Esophagus muscularis mucosa (tissue), 4 donors: ENCODE measurements around the gene SOX21. TPM values are rescaled to one million over a fixed set of nuclear protein-coding genes. Genes with fewer than 3 reads are reported as not detected.

Experiments used
- DNase-seq: peaks from one replicate; pipeline ENCODE4 v3.0.0-alpha.2; 2017; ENCODE audit errors: extremely low spot score
- H3K27ac ChIP-seq, 4 donors: fragments of 200-600 bp; sonication (generic); replicated peaks in 1 of 4; 1 replicate in 3 of 4; 2 replicates in 1 of 4; pipeline ENCODE4 v1.5.1; 2016 to 2019; ENCODE audit warnings: mild to moderate bottlenecking in 1 of 4
- H3K27me3 ChIP-seq, 4 donors: fragments of 200-600 bp; sonication (generic); one replicate each; pipeline versions ENCODE4 v1.5.1 to v1.6.0; 2016 to 2019
- H3K36me3 ChIP-seq, 4 donors: fragments of 200-600 bp; sonication (generic); one replicate each; pipeline ENCODE4 v1.5.1; 2016 to 2019
- H3K4me1 ChIP-seq, 4 donors: fragments of 200-600 bp; sonication (generic); one replicate each; pipeline ENCODE4 v1.5.1; 2016 to 2019
- H3K4me3 ChIP-seq, 4 donors: fragments of 200-600 bp; sonication (generic); 1 replicate in 2 of 4; 2 replicates in 2 of 4; pipeline ENCODE4 v1.5.1; 2016 to 2019; ENCODE audit warnings: mild to moderate bottlenecking in 4 of 4, moderate library complexity in 1 of 4
- H3K9me3 ChIP-seq, 4 donors: fragments of 200-600 bp; sonication (generic); 1 replicate in 3 of 4; 2 replicates in 1 of 4; pipeline ENCODE4 v1.5.1; 2016 to 2019
- CTCF ChIP-seq, 3 experiments: fragments of 200-600 bp in 2 of 3; fragments of 450-650 bp in 1 of 3; sonication (generic) in 2 of 3; IDR thresholded peaks; one replicate each; pipeline ENCODE4 v1.5.1; 2017 to 2019; ENCODE audit warnings: antibody characterized with exemption in 3 of 3, mild to moderate bottlenecking in 2 of 3, moderate library complexity in 1 of 3
- EP300 ChIP-seq: sonication (generic); formaldehyde crosslinking; IDR thresholded peaks from one replicate; pipeline ENCODE4 v1.6.1; 2017; ENCODE audit warnings: antibody characterized with exemption
- POLR2A ChIP-seq: fragments of 450-650 bp; IDR thresholded peaks from one replicate; pipeline ENCODE4 v1.6.1; 2017; ENCODE audit warnings: antibody characterized with exemption, moderate library complexity, mild to moderate bottlenecking, low read depth
- POLR2AphosphoS5 ChIP-seq, 2 donors: sonication (generic); formaldehyde crosslinking; IDR thresholded peaks; one replicate each; pipeline ENCODE4 v1.6.1; 2017; ENCODE audit warnings: antibody characterized with exemption in 2 of 2
- WGBS: methylation state at CpG from one replicate; pipeline ENCODE4 v1.1.5; 2018; 5-methylcytosine and 5-hydroxymethylcytosine counted together
- intact Hi-C: fragments of 100-400 bp; cut with DNase I; formaldehyde crosslinking; loops from one replicate; pipeline ENCODE4 v1.15.1; 2023
- total RNA-seq, 4 donors: library from RNA; depleted of rRNA; stranded (reverse); fragments of >200 nt; gene quantifications; one replicate each; pipeline versions ENCODE4 v1.1.0 to v1.2.1, GENCODE V29; 2016

SOX21 gene
- total RNA-seq, 4 donors from 2014 or later, result not detected

DNA sequence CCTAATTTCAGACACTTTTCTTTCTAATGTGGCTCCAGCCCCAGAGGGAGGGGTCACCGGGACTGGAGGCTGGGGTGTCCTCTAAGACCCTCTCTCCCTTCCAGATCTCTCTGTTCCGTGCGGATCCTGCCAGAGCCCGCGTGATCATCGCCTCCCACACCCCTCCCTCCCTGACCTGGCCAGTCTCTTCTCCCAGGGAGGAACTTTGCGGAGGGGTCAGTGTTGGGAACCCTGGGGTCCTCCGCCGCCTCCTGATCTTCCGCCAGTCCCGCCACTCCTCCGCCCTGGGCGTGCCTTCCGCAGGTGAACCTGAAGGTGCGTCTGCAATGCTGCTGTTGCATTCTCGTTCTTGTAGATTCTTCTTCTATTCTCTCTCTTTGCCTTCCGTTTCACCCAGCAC, 9.1 kb downstream of the SOX21 start:
- intact Hi-C loops, result no loop called here

DNA sequence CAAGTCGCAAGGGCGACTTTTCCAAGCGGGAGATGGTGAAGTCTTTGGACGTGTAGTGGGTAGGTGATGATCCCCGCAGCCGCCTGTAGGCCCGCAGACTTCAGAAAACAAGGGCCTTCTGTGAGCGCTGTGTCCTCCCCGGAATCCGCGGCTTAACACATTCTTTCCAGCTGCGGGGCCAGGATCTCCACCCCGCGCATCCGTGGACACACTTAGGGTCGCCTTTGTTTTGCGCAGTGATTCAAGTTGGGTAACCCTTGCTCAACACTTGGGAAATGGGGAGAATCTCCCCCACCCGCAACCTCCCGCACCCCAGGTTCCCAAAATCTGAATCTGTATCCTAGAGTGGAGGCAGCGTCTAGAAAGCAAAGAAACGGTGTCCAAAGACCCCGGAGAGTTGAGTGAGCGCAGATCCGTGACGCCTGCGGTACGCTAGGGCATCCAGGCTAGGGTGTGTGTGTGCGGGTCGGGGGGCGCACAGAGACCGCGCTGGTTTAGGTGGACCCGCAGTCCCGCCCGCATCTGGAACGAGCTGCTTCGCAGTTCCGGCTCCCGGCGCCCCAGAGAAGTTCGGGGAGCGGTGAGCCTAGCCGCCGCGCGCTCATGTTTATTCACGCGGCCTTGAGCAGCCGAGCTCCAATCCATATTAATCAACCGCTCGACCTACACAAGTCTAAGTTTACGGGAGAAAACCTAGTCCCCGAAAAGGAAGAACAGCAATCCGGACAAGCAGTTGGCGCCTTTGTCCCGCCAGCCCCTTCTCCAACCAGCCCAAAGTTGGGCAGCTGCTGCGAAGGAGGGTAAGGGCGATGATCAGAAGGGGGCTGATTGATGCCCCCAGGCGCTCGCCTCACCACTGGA, 9.9 kb downstream of the SOX21 start:
- Histone ChIP-seq H3K9me3 (no peaks in the 10 kb centered on the region), H3K4me1 (peaks cover 3 to 31% (median 7%) of the 10 kb centered on the region in 4 donors), H3K36me3 (no peaks in the 10 kb centered on the region), H3K4me3 (no peak overlapping the region), H3K27me3 (peaks cover under 1 to 100% (median 61%) of the 10 kb centered on the region in 4 donors), H3K27ac (no peak overlapping the region)
- TF ChIP-seq CTCF (IDR thresholded peaks at IDR 0.05), result no peak
- no peak for TF ChIP-seq POLR2A
- no peak for TF ChIP-seq EP300
- no peak for TF ChIP-seq POLR2AphosphoS5 (IDR thresholded peaks at IDR 0.05)
- intact Hi-C loops, result no loop called here
- no peak for DNase-seq
- 8% methylated on average over 47 of the region's 60 CpGs for WGBS

More for the DNA sequence above, 9.1 kb downstream of the SOX21 start:
- peaks cover 3 to 100% (median 70%) of the 10 kb centered on the region in 4 donors for H3K27me3 ChIP-seq
- H3K9me3 ChIP-seq, result no peaks in the 10 kb centered on the region
- DNase-seq, result no peak
- H3K4me3 ChIP-seq, result no peak overlapping the region
- peaks cover 5 to 40% (median 16%) of the 10 kb centered on the region in 4 donors for H3K4me1 ChIP-seq
- no peak overlapping the region for H3K27ac ChIP-seq
- TF ChIP-seq CTCF (IDR thresholded peaks at IDR 0.05), result no peak
- no peak for TF ChIP-seq POLR2AphosphoS5 (IDR thresholded peaks at IDR 0.05)
- no peak for TF ChIP-seq EP300
- no peak for TF ChIP-seq POLR2A
- WGBS, result 17% methylated on average over 17 of the region's 17 CpGs
- H3K36me3 ChIP-seq, result no peaks in the 10 kb centered on the region

GRCh38 chr13:94701313-94702180, 10.8 kb downstream of the SOX21 start:
- Histone ChIP-seq H3K4me1 (peaks cover 0 to 22% (median 0%) of the 10 kb centered on the region in 4 donors), H3K4me3 (no peak overlapping the region), H3K27ac (no peak overlapping the region), H3K36me3 (no peaks in the 10 kb centered on the region), H3K27me3 (peaks cover 0 to 98% (median 52%) of the 10 kb centered on the region in 4 donors), H3K9me3 (no peaks in the 10 kb centered on the region)
- intact Hi-C loops, result no loop called here
- no peak for TF ChIP-seq POLR2AphosphoS5 (IDR thresholded peaks at IDR 0.05)
- TF ChIP-seq CTCF (IDR thresholded peaks at IDR 0.05), result no peak
- TF ChIP-seq EP300, result no peak
- no peak for TF ChIP-seq POLR2A
- DNase-seq, result no peak
- WGBS, result 42% methylated on average over 36 of the region's 42 CpGs

DNA sequence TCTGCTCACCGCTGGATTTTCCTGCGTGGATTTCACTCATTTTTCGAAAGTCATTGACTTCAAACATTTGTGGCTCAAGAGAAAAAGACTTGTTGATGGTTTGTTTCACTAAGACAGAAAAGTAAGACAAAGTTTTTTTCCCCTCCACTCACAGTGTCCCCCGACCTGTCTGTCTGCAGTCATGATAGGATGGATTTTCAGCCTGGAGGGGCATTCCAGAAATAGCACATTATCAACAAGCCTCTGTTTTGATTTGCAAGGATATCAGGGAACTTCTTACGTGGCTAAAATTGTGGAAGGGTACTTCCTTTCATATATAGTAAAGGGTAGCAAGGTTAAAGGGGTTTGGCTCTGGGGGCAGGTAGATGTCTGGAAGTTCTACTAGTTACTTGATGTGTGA, 11.8 kb downstream of the SOX21 start:
- H3K4me1 ChIP-seq, result peaks cover 0 to 18% (median 0%) of the 10 kb centered on the region in 4 donors
- WGBS, result 79% methylated on average over 5 of the region's 5 CpGs
- H3K36me3 ChIP-seq, result no peaks in the 10 kb centered on the region
- no peak for TF ChIP-seq POLR2A
- no peak for DNase-seq
- no peak overlapping the region for H3K4me3 ChIP-seq
- H3K9me3 ChIP-seq, result no peaks in the 10 kb centered on the region
- H3K27me3 ChIP-seq, result peaks cover 0 to 88% (median 42%) of the 10 kb centered on the region in 4 donors
- no peak overlapping the region for H3K27ac ChIP-seq
- intact Hi-C loops, result no loop called here

DNA sequence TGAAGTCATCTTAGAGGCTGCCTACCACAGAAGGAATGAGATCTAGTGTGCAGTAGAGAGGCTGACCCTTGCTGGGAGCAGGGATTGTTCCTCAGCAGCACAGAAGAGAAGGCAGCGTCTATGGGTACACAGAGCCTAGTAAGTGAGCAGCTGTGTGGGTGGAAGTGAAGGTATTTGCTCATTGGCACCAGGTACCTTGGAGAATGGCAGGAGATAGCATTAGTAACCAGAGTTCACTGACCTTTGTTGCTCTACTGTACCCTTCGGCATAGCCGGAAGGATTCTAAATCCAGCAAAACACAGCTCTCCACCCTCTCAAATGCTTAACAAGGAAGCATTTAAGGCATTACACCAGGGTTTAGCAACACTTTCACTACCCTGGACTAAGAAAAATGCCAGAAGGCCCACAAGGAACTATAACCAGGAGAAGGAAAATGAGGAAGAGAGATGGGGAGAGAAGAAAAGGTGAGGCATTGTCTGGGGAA, 12.3 kb downstream of the SOX21 start:
- Histone ChIP-seq H3K9me3 (no peaks in the 10 kb centered on the region), H3K27ac (no peak overlapping the region), H3K27me3 (peaks cover 0 to 83% (median 38%) of the 10 kb centered on the region in 4 donors), H3K36me3 (no peaks in the 10 kb centered on the region), H3K4me1 (peaks cover 0 to 14% (median 0%) of the 10 kb centered on the region in 4 donors), H3K4me3 (no peak overlapping the region)
- WGBS, result 86% methylated on average over 3 of the region's 3 CpGs
- intact Hi-C loops, result no loop called here
- TF ChIP-seq POLR2AphosphoS5 (IDR thresholded peaks at IDR 0.05) (no peak), POLR2A (no peak), EP300 (no peak)
- no peak for DNase-seq
